HK-2 (cell line): Measurements from ENCODE around the gene HYAL1.

Source experiments
- DNase-seq: peaks from one replicate; pipeline ENCODE4 v3.0.0-alpha.2; 2018; ENCODE audit not compliant: unreplicated experiment

HYAL1 gene, protein sequence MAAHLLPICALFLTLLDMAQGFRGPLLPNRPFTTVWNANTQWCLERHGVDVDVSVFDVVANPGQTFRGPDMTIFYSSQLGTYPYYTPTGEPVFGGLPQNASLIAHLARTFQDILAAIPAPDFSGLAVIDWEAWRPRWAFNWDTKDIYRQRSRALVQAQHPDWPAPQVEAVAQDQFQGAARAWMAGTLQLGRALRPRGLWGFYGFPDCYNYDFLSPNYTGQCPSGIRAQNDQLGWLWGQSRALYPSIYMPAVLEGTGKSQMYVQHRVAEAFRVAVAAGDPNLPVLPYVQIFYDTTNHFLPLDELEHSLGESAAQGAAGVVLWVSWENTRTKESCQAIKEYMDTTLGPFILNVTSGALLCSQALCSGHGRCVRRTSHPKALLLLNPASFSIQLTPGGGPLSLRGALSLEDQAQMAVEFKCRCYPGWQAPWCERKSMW

DNA sequence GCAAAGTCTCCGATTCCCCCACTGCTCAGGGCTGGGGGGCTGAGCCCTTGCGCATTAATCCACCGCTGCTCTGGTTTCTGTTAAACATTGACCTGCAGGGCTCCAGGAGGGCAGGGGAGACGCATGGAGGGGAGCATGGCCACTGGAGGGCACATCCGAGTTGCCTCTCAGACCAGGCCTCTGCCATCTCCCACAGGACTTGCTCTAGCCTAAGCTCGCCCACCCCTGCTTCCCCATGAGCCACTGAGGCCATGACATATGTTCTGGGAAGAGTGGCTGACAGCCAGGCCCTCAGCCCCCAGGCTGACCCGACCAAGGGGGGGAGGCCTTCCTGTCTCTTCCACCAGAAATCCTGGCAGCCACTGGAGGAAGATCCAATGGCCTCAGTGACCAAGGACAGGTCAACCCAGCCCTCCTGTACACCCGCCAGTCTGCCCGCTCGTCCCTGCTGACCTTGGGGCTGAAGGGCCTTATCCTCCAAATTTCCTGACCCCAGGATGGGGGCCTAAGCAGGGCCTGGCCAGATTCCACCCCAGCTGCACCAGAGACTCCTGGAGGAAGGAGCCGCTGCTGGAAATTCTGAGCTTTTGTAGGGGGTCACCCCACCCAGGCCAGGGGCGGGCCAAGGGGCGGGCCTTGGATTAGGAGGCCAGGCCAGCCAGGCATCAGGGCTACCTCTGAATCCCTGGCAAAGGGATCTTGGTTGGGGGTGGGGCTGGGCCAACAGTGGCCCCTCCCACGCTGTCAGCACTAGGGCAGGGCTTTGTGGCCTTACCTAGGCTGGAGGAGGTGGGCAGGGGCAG lies at the start of gene HYAL1:
Gene HYAL1, minus strand, starts transcription at position 562 of the 803 bp plus-strand sequence. CDS start 618 bp downstream, outside the sequence.
- no peak for DNase-seq

DNA sequence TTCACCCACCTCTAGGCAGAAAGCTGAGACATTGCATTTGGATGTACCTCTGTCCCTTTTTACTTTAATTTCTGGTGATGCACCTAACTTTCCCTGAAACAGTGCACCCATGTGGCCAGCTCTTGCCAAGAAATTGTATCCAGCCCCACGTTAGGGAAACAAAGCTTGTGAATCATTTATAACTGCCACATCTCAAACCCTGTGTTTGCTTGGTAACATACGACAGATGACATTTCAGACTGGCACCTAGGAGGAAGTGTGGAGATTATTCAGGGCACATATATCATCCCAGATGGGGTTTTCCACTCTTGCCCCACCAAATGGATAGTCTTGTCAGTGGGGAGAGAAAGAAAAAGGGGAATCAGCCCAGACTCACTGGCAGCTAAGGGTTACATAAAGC lies 49.4 kb upstream of the HYAL1 start:
- no peak for DNase-seq

DNA sequence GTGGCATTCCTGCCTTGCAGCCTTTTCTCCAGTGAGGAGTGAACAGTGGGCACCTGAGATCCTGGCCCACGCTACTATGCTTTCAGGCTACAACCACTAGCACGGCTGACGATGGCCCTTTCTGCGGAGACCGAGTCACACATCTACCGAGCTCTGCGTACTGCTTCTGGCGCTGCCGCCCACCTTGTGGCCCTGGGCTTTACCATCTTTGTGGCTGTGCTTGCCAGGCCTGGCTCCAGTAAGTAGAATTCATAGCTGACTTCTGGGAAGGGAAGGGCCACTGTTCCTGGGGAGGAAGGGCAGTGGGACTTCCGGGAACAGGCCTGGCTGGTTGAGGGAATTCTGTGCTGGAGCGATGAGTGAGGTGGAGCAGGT lies 47.9 kb upstream of the HYAL1 start:
- no peak for DNase-seq

DNA sequence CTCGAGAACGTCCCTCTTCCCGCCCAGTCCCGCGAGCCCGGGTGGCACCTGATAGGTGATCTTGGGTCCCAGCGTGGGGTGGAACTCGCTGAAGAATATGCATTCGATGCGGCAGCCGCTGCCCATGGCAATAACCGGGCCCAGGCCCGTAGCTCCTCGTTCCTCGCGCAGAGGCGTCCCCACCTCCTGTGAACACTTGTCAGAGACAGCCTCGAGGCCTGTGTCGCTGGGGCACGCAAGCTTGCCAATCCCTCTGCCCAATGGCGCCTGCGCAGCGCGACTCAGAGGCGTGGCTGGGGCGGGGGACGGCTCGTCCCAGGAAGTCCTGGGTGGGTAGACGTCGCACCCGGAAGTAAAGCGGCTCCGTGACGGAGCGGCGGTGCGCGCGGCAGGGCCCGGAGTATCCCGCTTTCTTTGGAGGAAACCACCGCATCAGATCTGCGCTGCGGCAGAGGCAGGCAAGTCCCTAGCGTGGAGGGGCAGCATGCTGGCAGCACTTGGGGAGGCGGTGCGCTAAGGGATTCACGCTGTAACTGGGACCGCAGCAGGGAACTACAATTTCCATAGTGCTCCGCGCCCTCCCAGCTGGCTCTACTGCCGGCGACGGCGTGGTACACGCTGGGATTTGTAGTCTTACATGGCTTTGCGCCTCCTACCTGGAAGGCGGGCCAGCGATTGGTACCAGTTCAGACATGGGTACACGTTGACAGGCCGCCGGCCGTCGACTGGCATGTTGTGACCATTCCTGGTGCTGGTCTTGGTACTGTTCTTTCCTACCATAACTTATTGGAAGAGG lies 47.4 kb upstream of the HYAL1 start, which contains the start of the genes CYB561D2 and NPRL2:
Gene CYB561D2, plus strand, starts transcription at position 336 of the 796 bp plus-strand sequence. CDS start 572 bp downstream, outside the sequence.
Gene NPRL2, minus strand, starts transcription at position 249 of the 796 bp plus-strand sequence. Its CDS starts 123 bp downstream, at position 126.
- peak; percentile 92 for DNase-seq

DNA sequence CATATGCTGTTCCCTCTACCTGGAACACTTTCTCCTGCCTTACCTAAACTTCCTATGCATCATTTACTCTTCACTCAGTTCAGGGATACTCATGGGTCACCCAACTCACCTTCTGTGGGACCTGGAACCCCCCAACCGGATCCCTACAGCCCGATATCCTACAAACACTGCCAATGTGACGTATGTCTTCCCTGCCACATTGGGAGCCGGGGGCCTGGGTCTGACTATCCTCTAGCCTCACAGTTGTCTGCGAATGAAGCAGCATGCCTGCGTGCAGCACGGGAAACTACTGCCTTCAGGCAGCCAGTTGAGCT lies 46.8 kb upstream of the HYAL1 start:
- no peak for DNase-seq

DNA sequence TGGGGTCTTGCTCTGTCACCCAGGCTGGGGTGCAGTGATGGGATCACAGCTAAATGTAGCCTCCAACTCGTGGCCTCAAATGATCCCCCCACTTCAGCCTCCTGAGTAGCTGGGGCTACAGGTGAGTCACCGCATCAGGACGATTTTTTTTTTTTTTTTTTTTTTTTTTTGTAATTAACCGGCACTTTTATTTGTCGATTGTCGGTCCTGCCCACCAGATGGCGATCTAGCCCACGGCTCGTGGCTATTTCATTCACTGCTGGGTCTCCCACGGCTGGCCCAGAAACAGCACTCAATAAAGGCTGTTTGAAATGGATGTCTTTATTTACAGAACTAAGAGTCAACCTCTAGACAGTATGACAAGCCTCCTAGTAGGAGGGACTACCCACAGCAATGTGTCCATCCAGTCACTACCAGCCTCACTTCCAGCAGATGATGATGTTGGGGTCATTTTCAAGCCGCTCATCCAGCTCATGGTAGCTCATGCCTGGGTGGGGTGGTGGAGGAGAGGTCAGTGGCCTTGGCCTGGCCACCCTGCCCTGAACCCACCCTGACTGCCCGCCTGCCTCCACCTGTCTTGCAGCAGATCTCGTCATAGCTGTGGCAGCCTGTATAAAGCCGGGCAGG lies 43.9 kb upstream of the HYAL1 start:
- DNase-seq: peak; percentile 64

DNA sequence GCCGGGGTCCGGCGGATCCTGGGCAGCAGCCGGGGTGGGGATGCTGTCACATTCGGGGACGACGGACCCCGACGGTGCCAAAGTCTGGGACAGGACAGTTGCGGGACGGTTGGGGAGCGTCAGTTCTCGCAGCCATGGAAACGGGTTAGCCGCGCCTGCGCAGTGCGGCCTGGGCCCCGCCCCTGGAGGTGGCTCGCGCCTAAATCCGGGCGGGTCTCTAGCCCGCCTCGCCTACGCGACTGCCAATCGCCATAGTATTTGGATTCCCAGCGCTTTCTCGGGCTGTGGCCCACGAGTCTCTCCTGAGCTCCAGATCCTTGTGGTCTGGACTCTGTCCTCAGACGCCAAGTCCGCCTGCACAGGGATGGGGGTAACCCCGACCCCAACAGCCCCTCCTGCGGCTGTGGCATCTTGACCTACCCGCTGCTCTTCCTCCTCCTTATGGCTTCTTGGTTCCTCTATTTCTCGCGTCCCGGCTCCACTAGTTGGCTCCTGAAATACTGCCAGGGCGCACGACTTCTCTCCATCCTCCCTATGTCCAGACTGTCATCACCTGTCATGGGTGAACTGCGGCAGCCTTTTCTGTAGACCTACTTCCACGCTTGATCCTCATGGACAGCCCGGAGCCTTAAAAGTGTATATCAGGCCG lies 42.3 kb upstream of the HYAL1 start, which contains the start of gene ZMYND10:
Gene ZMYND10, minus strand, starts transcription at position 147 of the 649 bp plus-strand sequence. CDS start 153 bp downstream, outside the sequence.
- no peak for DNase-seq

DNA sequence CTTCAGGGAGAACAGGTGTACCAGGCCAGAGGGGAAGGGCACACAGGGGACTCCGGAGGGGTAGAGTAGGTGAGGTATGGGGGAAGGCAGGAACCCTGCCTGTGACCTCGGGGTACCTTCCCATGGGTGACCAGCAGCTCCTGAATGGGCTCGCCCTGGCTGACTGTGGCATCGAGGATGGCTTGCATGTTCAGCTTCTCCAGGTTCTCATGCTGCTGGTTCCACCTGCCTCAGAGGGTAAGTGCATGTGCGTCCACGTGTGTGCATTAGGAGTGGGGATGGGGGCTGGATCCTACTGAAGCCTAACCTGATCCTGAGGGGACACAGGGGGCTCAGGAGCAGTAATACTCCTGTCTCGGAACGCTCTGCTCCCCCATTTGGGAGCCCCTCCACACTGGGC lies 41.6 kb upstream of the HYAL1 start:
- DNase-seq: no peak

DNA sequence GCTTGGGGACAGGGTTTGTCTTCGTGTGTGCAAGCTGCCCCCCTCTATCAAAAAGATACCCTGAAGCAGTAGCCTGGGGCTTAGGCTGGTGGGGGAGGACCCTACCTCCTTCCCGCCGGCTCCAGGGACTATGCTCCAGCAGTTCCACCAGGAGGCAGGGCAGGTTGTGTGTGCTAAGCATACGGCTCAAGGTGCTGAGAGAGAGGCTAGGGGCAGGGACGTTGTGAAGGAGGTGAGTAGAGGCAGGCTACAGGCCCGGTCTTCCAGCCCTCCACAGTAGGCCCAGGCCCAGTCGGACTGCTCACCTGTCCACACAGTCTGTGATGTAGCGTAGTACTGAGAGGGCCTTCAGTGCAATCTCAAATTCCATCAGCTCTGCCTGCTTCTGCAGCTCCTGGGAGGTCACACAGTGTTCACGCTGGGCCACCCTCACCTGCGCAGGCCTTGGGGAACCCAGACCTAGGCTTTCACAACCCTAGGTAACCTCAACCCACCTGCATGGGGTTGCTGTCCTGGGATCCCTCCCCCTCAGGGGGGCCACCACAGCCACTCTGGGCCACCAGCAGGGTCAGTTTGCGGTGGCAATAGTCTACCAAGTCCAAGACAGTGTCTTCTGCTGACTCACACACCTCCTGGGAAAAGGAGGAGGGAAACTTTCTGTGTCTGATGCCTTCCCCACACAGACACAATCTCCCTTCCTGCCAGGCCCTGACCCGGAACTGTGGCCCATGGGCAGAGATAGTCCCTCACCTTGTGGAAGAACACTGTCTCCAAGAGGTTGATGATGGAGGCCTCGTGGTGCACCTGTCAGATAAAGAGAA lies 39.6 kb upstream of the HYAL1 start:
- DNase-seq: no peak

DNA sequence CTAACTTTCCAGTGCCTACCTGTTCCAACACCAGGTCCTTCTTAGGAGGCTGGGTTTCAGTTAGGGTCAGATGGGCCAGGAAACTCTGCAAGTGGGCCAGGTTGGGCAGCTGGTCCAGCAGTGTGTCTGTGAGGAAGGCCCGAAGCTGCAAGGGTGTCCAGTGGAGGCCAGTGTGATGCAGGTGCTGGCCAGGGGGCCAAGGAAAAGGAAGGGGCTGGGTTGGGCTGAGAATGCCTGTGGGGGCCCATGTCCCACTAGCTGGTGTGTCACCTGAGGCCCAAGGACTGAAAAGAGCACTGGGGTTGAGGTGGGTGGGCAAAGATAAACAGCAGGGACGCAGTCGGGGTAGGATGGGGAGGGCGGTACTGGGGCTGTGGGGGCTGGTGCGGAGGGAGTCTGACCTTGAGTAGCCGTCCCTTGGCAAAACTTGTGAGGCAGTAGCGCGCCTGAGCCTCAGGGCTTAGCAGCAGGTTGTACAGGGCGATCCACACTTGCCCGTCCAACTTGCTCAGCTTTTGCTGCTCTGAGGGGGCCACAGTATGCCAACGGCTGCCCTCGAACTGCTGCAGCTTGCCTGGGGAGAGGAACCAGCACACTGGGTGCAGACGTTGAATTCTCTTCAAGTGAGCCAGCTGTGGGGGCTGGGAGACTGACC lies 38.7 kb upstream of the HYAL1 start:
- no peak for DNase-seq

DNA sequence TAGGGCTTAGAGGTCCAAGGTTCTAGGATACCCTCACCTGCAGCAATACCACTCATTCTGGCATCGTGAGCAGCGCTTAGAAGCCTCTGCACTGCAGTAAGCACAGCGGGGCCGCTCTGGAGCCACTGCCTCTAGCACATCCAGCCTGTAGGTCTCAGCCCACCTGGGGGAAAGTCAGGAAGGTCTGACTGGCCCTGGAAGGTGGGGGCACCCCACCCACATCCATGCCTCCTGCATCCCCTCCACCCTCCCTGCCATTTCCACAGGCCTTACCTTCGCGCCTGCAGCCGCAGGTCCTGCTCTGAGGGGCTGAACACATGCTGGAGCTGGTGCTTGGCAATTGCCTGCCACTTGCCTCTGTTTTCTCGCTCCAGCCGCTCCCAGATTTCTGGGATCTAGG lies 38.2 kb upstream of the HYAL1 start:
- no peak for DNase-seq

DNA sequence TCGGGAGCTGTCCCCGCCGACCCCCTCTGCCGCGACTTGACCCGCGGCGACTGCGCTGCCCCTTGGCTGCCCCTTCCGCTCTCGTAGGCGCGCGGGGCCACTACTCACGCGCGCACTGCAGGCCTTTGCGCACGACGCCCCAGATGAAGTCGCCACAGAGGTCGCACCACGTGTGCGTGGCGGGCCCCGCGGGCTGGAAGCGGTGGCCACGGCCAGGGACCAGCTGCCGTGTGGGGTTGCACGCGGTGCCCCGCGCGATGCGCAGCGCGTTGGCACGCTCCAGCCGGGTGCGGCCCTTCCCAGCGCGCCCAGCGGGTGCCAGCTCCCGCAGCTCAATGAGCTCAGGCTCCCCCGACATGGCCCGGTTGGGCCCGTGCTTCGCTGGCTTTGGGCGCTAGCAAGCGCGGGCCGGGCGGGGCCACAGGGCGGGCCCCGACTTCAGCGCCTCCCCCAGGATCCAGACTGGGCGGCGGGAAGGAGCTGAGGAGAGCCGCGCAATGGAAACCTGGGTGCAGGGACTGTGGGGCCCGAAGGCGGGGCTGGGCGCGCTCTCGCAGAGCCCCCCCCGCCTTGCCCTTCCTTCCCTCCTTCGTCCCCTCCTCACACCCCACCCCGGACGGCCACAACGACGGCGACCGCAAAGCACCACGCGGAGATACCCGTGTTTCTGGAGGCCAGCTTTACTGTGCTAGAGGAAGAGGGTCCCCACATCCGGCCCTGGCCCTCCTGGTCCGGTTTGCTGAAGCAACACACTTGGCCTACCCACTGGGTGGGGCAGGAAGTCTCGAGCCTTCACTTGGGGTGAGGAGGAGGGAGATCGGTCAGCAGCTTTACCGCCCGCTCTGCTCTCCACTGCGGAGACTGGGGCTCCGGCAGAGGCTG lies 37.3 kb upstream of the HYAL1 start, which contains the start of gene RASSF1:
Gene RASSF1, minus strand, starts transcription at position 389 of the 882 bp plus-strand sequence. Its CDS starts 31 bp downstream, at position 358.
- DNase-seq: no peak

DNA sequence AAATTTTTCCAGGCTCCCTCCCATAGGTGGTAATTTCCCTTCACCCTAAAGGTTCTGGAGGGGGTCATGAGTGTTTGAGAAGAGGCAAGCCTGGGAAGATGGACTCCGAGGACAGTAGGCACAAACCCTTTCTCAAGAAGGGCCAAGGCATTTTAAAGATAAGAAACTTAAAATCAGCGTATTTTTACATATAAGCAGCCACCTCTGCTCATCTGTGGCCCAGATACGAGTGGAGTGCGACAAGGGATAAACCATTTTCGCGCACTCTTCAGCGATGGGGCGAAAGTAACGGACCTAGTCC lies 36.7 kb upstream of the HYAL1 start:
- DNase-seq: no peak

DNA sequence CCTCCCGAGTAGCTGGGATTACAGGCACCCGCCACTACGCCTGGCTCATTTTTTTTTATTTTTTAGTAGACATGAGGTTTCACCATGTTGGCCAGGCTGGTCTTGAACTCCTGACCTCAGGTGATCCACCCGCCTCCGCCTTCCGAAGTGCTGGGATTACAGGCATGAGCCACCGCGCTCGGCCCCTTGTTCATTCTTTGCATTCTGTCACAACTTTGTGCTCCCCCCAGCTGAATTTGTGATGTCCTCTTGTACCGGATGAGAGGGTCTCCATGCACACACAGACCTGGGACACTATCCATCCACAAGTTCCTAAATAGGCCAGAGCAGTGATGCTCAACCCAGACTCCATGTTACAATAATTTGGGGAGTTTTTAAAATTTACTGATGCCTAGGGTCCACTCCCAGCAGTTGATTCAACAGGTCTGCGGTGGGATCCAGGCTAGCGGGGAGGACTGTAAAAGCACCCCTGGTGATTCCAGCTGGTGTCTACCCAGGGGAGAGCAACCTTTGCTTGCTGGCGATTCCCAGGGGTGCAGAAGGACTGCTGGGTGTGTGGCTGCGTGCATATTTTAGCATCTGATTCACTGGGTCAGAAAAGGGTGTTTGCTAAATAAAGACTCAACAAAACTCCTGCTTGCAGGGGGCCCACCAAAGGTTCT lies 36.2 kb upstream of the HYAL1 start:
- DNase-seq: no peak

DNA sequence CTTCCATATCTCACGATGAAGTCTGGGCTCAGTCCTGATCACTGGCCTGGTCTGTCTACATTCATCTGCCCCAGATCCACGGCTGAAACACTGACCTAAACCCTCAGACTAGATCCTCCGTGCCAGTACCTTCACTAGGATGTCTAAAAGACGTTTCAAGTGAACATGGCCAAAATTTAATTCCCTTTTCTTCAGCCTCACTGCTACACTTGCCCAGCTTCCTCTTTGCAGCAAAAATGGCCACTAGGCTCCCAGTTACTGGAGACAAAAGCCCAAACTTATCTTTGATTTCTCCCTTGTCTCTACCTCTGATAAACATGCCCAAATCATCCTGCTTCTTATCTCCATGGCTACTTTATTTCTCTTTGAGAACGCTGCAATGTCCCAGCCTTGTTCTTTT lies 35.6 kb upstream of the HYAL1 start:
- DNase-seq: no peak

DNA sequence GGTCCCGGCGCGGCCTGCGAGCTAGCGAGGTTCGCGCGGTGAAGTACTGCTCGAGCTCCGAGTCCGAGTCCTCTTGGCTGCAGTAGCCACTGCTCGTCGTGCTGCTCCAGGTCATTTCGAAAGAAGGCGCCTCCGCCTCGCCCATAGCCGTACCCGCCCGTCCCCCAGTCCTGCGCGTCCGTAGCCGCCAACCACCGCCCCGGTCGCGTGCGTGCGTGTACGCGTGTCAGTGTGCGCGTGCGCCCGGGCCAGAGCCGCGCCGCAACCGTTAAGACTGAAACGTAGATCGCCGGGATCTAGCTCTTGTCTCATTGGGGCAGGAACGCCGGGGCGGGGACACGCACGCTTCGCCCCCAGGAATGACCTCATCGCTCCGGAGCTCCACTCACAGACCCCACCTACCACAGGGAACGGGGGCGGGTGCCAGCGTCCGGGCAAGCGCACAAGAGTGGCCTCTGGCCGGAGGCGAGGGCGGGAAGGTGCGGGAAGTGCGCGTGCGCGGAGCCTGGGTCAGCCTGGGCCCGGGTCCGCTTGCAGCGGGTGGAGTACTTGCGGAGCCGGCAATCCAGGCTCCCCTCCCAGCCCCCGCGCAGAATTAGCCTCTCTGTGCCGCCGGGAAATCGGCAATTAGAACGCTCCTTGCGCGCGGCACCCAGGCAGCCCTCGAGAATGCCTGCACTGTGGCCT lies 33.9 kb upstream of the HYAL1 start:
- DNase-seq: peak; percentile 96

DNA sequence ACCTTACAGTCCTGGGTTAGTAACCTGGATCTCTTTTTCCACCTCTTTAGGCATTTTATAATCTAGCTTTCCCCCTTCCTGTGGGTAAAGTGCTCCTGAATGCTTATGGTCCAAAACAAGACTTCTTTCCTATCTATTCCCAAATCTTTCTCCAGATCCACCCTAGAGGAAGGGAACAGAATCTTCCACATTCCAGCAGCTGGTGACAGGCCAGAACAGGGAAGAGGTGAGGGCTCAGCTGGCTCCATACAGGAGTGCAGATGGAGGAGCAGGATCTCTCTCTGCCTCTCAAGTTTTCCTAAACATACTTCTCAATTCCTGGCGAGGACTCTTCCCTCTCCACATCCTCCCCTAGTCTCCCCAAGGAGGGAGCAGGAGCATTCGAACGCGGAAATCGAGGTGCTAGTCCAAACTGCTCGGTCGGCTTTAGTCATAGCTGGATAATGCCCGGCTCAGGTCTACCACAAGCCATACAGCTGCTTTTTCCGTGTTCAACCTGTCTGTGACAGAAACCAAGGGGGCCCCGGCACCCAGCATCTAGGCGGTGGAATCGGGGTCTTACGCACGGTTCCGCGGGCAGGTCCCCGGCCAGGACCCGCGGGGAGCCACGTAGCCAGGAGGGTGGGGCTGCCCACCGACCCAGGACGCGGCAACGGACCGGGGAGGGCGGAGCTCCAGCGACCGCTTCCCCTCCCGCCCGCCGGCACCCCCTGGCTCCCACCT lies 33.2 kb upstream of the HYAL1 start:
- no peak for DNase-seq
